Activated T-helper 17 cell treated with anti-CD3 and anti-CD28 coated beads, Interleukin-2, amount 50 U/mL, for 72 hours (primary cell): ENCODE results near the gene FBXL14. TPM values are rescaled to one million over a fixed set of nuclear protein-coding genes. Genes with fewer than 3 reads are reported as not detected.
"Not testable (repeated sequence)": the region's sequence is repeated elsewhere in the genome, so short reads cannot be mapped to it uniquely, and the experiment has no call there.

Source experiments
- ATAC-seq: fragments of 150-1000 bp; cut with Tn5 transposase; replicated peaks from 2 replicates; pipeline ENCODE4 v1.10.0; 2021; ENCODE audit warnings: mild to moderate bottlenecking, moderate library complexity
- H3K27ac Mint-ChIP-seq: one replicate; pipeline ENCODE4 v1.8.0; 2022; ENCODE audit warnings: mixed read lengths
- H3K27me3 Mint-ChIP-seq: one replicate; pipeline ENCODE4 v1.8.0; 2022; ENCODE audit warnings: mixed read lengths
- H3K36me3 Mint-ChIP-seq: one replicate; pipeline ENCODE4 v1.8.0; 2022; ENCODE audit warnings: low read depth, mild to moderate bottlenecking, mixed read lengths
- H3K4me1 Mint-ChIP-seq: one replicate; pipeline ENCODE4 v1.8.0; 2022; ENCODE audit warnings: mixed read lengths
- H3K4me3 Mint-ChIP-seq: one replicate; pipeline ENCODE4 v1.8.0; 2022; ENCODE audit warnings: mild to moderate bottlenecking, mixed read lengths
- H3K9me3 Mint-ChIP-seq: one replicate; pipeline ENCODE4 v1.8.0; 2022; ENCODE audit warnings: mixed read lengths
- total RNA-seq, 2 donors: library from RNA; stranded (reverse); gene quantifications; one replicate each; pipeline ENCODE4 v1.2.3, GENCODE V29; 2022

Gene FBXL14
- total RNA-seq, 2 donors from 2014 or later = 22.2 to 29.8 TPM

GRCh38 chr12:1610072-1610643, 15.8 kb upstream of the FBXL14 start:
- Mint-ChIP-seq H3K27me3 (no peaks in the 10 kb centered on the region), H3K4me1 (peaks cover 7% of the 10 kb centered on the region), H3K9me3 (no peaks in the 10 kb centered on the region), H3K36me3 (no peaks in the 10 kb centered on the region), H3K27ac (no peak overlapping the region), H3K4me3 (no peak overlapping the region)
- ATAC-seq = no peak

- Mint-ChIP-seq H3K27me3 (no peaks in the 10 kb centered on the region), H3K36me3 (no peaks in the 10 kb centered on the region), H3K4me3 (no peak overlapping the region), H3K27ac (no peak overlapping the region), H3K4me1 (peaks cover 14% of the 10 kb centered on the region), H3K9me3 (no peaks in the 10 kb centered on the region)
- ATAC-seq = no peak
Measured at GRCh38 chr12:1608713-1609119, 14.3 kb upstream of the FBXL14 start.

GRCh38 chr12:1607940-1608712, 13.7 kb upstream of the FBXL14 start:
- Mint-ChIP-seq H3K4me3 (no peak overlapping the region), H3K36me3 (no peaks in the 10 kb centered on the region), H3K4me1 (peaks cover 16% of the 10 kb centered on the region), H3K9me3 (no peaks in the 10 kb centered on the region), H3K27me3 (no peaks in the 10 kb centered on the region), H3K27ac (no peak overlapping the region)
- ATAC-seq = no peak

- peak overlapping the region; percentile 74 for H3K27ac Mint-ChIP-seq
- H3K27me3 Mint-ChIP-seq = no peaks in the 10 kb centered on the region
- no peaks in the 10 kb centered on the region for H3K36me3 Mint-ChIP-seq
- peak overlapping the region; percentile 81 for H3K4me3 Mint-ChIP-seq
- peak; percentile 85 for ATAC-seq
- H3K4me1 Mint-ChIP-seq = peaks cover 24% of the 10 kb centered on the region
- H3K9me3 Mint-ChIP-seq = no peaks in the 10 kb centered on the region
Measured at GRCh38 chr12:1606021-1606622, 11.7 kb upstream of the FBXL14 start.

GRCh38 chr12:1605129-1606020, 11.0 kb upstream of the FBXL14 start:
- peak overlapping the region; percentile 81 for H3K4me3 Mint-ChIP-seq
- H3K4me1 Mint-ChIP-seq = peaks cover 24% of the 10 kb centered on the region
- H3K27ac Mint-ChIP-seq = peak overlapping the region; percentile 74
- H3K27me3 Mint-ChIP-seq = no peaks in the 10 kb centered on the region
- no peaks in the 10 kb centered on the region for H3K36me3 Mint-ChIP-seq
- peak; percentile 64 for ATAC-seq
- no peaks in the 10 kb centered on the region for H3K9me3 Mint-ChIP-seq

- Mint-ChIP-seq H3K4me1 (peaks cover 24% of the 10 kb centered on the region), H3K27ac (no peak overlapping the region), H3K4me3 (peak overlapping the region; percentile 81), H3K27me3 (no peaks in the 10 kb centered on the region), H3K36me3 (no peaks in the 10 kb centered on the region), H3K9me3 (no peaks in the 10 kb centered on the region)
- ATAC-seq = no peak
Measured at GRCh38 chr12:1604464-1604863, 10.1 kb upstream of the FBXL14 start.

GRCh38 chr12:1603269-1603993, 9.1 kb upstream of the FBXL14 start:
- Mint-ChIP-seq H3K4me1 (peaks cover 24% of the 10 kb centered on the region), H3K4me3 (peak overlapping the region; percentile 89), H3K27ac (peak overlapping the region; percentile 73)

GRCh38 chr12:1602706-1603105, 8.3 kb upstream of the FBXL14 start:
- Mint-ChIP-seq H3K27ac (peak overlapping the region; percentile 73), H3K4me1 (peaks cover 24% of the 10 kb centered on the region), H3K4me3 (peak overlapping the region; percentile 89)
- ATAC-seq, H3K27me3 Mint-ChIP-seq, H3K36me3 Mint-ChIP-seq, H3K9me3 Mint-ChIP-seq: not testable (repeated sequence)

More at GRCh38 chr12:1603269-1603993, 9.1 kb upstream of the FBXL14 start:
- no peak for ATAC-seq
- Mint-ChIP-seq H3K27me3 (no peaks in the 10 kb centered on the region), H3K36me3 (no peaks in the 10 kb centered on the region), H3K9me3 (no peaks in the 10 kb centered on the region)

- peaks cover 8% of the 10 kb centered on the region for H3K36me3 Mint-ChIP-seq
- H3K4me3 Mint-ChIP-seq = no peak overlapping the region
- ATAC-seq = no peak
- no peaks in the 10 kb centered on the region for H3K27me3 Mint-ChIP-seq
- no peak overlapping the region for H3K27ac Mint-ChIP-seq
- no peaks in the 10 kb centered on the region for H3K9me3 Mint-ChIP-seq
- peaks cover 23% of the 10 kb centered on the region for H3K4me1 Mint-ChIP-seq
Measured at GRCh38 chr12:1598757-1599156, 4.4 kb upstream of the FBXL14 start.

- Mint-ChIP-seq H3K9me3 (no peaks in the 10 kb centered on the region), H3K4me1 (peaks cover 23% of the 10 kb centered on the region)
Measured at GRCh38 chr12:1595690-1596347, 1.4 kb upstream of the FBXL14 start.

GRCh38 chr12:1595026-1595561, 713 bp upstream of the FBXL14 start:
- H3K4me1 Mint-ChIP-seq = peaks cover 29% of the 10 kb centered on the region
- ATAC-seq = no peak
- H3K4me3 Mint-ChIP-seq = peak overlapping the region; percentile 84
- no peaks in the 10 kb centered on the region for H3K27me3 Mint-ChIP-seq
- peak overlapping the region; percentile 90 for H3K27ac Mint-ChIP-seq
- H3K36me3 Mint-ChIP-seq = peaks cover 40% of the 10 kb centered on the region
- no peaks in the 10 kb centered on the region for H3K9me3 Mint-ChIP-seq

More at GRCh38 chr12:1595690-1596347, 1.4 kb upstream of the FBXL14 start:
- H3K4me3 Mint-ChIP-seq = peak overlapping the region; percentile 84
- ATAC-seq = no peak
- H3K36me3 Mint-ChIP-seq = peaks cover 34% of the 10 kb centered on the region
- peak overlapping the region; percentile 90 for H3K27ac Mint-ChIP-seq
- no peaks in the 10 kb centered on the region for H3K27me3 Mint-ChIP-seq

GRCh38 chr12:1594006-1594260, 448 bp downstream of the FBXL14 start:
- Mint-ChIP-seq H3K36me3 (peaks cover 40% of the 10 kb centered on the region), H3K4me3 (peak overlapping the region; percentile 96), H3K4me1 (peaks cover 30% of the 10 kb centered on the region), H3K9me3 (no peaks in the 10 kb centered on the region), H3K27ac (no peak overlapping the region), H3K27me3 (no peaks in the 10 kb centered on the region)
- no peak for ATAC-seq
